ENCODE measurements around the gene TKFC. TPM values are rescaled to one million over a fixed set of nuclear protein-coding genes. Genes with fewer than 3 reads are reported as not detected.

Gene TKFC
- polyA plus RNA-seq, 1 of the 3 experiments (the other 2 are of a cell fraction): 72.0 TPM

GRCh38 chr11:61331651-61332050 lies 1.4 kb upstream of the TKFC start:
- peak overlapping the region; percentile 92 to 93 for H3K4me3 ChIP-seq (ENCODE audit: low read depth in 2 of 2, low read length in 1 of 2)
- H3K4me2 ChIP-seq: peak overlapping the region; percentile 96
- POLR2A ChIA-PET: interaction anchor here (1.0 kb wide), 1 partner anchor 31 kb away, joined by 6 read pairs; the partner anchor contains the start of gene TMEM138
- H3K36me3 ChIP-seq (replicated peaks in 1 of 2; ENCODE audit: control insufficient read depth in 1 of 2, insufficient read depth in 2 of 2, low read length in 1 of 2): peaks cover 27 to 29% of the 10 kb centered on the region in 2 experiments
- H3K27ac ChIP-seq (ENCODE audit: low read depth in 2 of 2, low read length in 1 of 2): no peak overlapping the region
- H2AFZ ChIP-seq (ENCODE audit: low read depth): no peak overlapping the region
- peak overlapping the region; percentile 99 for H3K9ac ChIP-seq
- H3F3A ChIP-seq (replicated peaks; ENCODE audit: insufficient read depth): peaks cover 9% of the 10 kb centered on the region
- CTCF ChIA-PET: interaction anchor here (1.5 kb wide), 1 partner anchor 54 kb away, joined by 13 read pairs; no protein-coding TSS in a partner anchor
- TF ChIP-seq FOXJ3 (CRISPR knock-in tag; IDR thresholded peaks at IDR 0.05) (no peak), IRF3 (IDR thresholded peaks at IDR 0.05; ENCODE audit: low read depth, low read length) (no peak), MXI1 (IDR thresholded peaks at IDR 0.05; ENCODE audit: low read depth, low read length) (no peak), MEF2A (IDR thresholded peaks at IDR 0.05; ENCODE audit: borderline replicate concordance, low read depth) (no peak), SIN3A (IDR thresholded peaks at IDR 0.05; ENCODE audit: borderline replicate concordance, low read depth, low read length) (no peak), FOXM1 (IDR thresholded peaks at IDR 0.05; ENCODE audit: low read depth) (no peak), JUND (IDR thresholded peaks at IDR 0.05) (no peak)
- 76% methylated on average over 6 of the region's 6 CpGs for WGBS (ENCODE audit: low lambda C conversion rate)
- no peaks in the 10 kb centered on the region for H3K27me3 ChIP-seq (ENCODE audit: insufficient read depth)
- H3K79me2 ChIP-seq (ENCODE audit: insufficient read depth): peaks cover 63% of the 10 kb centered on the region
- no peak for DNase-seq
- H3K4me1 ChIP-seq (ENCODE audit: control insufficient read depth in 1 of 2, insufficient read depth in 2 of 2, low read depth in 1 of 2, low read length in 1 of 2): peaks cover 26 to 39% of the 10 kb centered on the region in 2 experiments
- no peaks in the 10 kb centered on the region for H3K9me2 ChIP-seq
- H4K20me1 ChIP-seq (ENCODE audit: insufficient read depth): peaks cover 38% of the 10 kb centered on the region
- no peaks in the 10 kb centered on the region for H3K9me3 ChIP-seq

- DNase-seq: peak; percentile 51
- Histone ChIP-seq H4K20me1 (ENCODE audit: insufficient read depth) (peaks cover 31% of the 10 kb centered on the region), H3K9me2 (no peaks in the 10 kb centered on the region), H3K9ac (peak overlapping the region; percentile 99), H3F3A (replicated peaks; ENCODE audit: insufficient read depth) (peaks cover 9% of the 10 kb centered on the region), H3K4me1 (ENCODE audit: control insufficient read depth in 1 of 2, insufficient read depth in 2 of 2, low read depth in 1 of 2, low read length in 1 of 2) (peaks cover 26 to 40% of the 10 kb centered on the region in 2 experiments), H3K27ac (ENCODE audit: low read depth in 2 of 2, low read length in 1 of 2) (peak overlapping the region; percentile 72 to 74), H3K36me3 (replicated peaks in 1 of 2; ENCODE audit: control insufficient read depth in 1 of 2, insufficient read depth in 2 of 2, low read length in 1 of 2) (peaks cover 22 to 23% of the 10 kb centered on the region in 2 experiments), H3K9me3 (no peaks in the 10 kb centered on the region), H3K4me3 (ENCODE audit: low read depth in 2 of 2, low read length in 1 of 2) (peak overlapping the region; percentile 92 to 93), H3K79me2 (ENCODE audit: insufficient read depth) (peaks cover 56% of the 10 kb centered on the region), H3K4me2 (peak overlapping the region; percentile 96), H2AFZ (ENCODE audit: low read depth) (peak overlapping the region; percentile 84; the same call in 1 of the 2 replicates), H3K27me3 (ENCODE audit: insufficient read depth) (no peaks in the 10 kb centered on the region)
- ChIA-PET CTCF (interaction anchor here (1.5 kb wide), 1 partner anchor 53 kb away, joined by 13 read pairs; no protein-coding TSS in a partner anchor), POLR2A (interaction anchor here (1.0 kb wide), 1 partner anchor 30 kb away, joined by 6 read pairs; the partner anchor contains the start of gene TMEM138)
- no peak for TF ChIP-seq RAD21 (IDR thresholded peaks at IDR 0.05; ENCODE audit: low read length)
- TF ChIP-seq RFX5 (IDR thresholded peaks at IDR 0.05; ENCODE audit: low read length): no peak
- TF ChIP-seq RCOR1 (IDR thresholded peaks at IDR 0.05; ENCODE audit: low read length): no peak
- no peak for TF ChIP-seq SIN3A (IDR thresholded peaks at IDR 0.05; ENCODE audit: borderline replicate concordance, low read depth, low read length)
- no peak for TF ChIP-seq USF2 (IDR thresholded peaks at IDR 0.05; ENCODE audit: borderline replicate concordance, low read depth, low read length)
- TF ChIP-seq SMC3 (IDR thresholded peaks at IDR 0.05; ENCODE audit: low read depth, low read length): no peak
- no peak for TF ChIP-seq GATA2 (CRISPR knock-in tag; IDR thresholded peaks at IDR 0.05)
- TF ChIP-seq FOXJ3 (CRISPR knock-in tag; IDR thresholded peaks at IDR 0.05): no peak
- no peak for TF ChIP-seq REST (IDR thresholded peaks at IDR 0.05; ENCODE audit: low read depth, low read length)
- no peak for TF ChIP-seq MAX (IDR thresholded peaks at IDR 0.05; ENCODE audit: low read depth)
- no peak for TF ChIP-seq FOXM1 (IDR thresholded peaks at IDR 0.05; ENCODE audit: low read depth)
- 0% methylated on average over 23 of the region's 24 CpGs for WGBS (ENCODE audit: low lambda C conversion rate)
Measured at GRCh38 chr11:61332281-61332796, 689 bp upstream of the TKFC start.
